Measurements from ENCODE around the gene CIC.

CIC gene

DNA sequence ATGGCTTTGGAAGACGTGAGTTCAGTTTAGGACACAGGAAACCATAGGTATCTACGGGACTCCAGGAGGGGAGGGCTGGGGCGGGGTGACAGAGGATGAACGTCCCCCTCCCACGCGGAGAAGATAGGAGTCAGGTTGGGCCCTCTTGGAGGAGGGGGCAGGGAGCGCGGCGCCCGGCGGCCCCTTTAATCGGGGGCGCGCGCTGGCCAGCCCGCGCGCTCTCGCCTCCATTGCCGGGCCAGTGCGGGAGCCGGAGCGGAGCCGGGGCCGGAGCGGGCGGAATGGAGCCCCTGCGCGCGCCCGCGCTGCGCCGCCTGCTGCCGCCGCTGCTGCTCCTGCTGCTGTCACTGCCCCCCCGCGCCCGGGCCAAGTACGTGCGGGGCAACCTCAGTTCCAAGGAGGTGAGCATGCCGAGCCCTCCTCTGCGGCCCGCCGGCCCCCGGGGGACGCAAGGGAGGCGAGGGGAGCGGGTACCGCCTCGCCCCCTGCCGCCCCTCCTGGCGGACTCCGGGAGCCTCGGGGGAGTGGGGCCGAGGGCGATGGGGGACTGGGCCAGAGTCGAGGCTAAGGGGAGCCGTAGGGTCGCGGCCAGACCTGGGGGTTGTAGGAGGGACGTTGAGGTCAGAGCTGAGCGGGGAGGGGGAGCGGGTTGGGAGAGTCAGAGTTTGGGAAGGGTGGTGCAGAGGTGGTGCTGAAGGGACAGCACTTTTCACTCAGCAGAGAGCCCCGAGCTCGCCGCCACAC lies 44.2 kb downstream of the CIC start, which contains the start of gene TMEM145:
Gene TMEM145 (plus strand): TSS at position 214 of the 744 bp plus-strand sequence. CDS start 68 bp downstream, at position 282.
- FAIRE-seq (peak; percentile 54), DNase-seq (ENCODE audit: insufficient read length, low spot score) (peak; percentile 82)
- no peak for TF ChIP-seq PAX5 (IDR thresholded peaks at IDR 0.05; ENCODE audit: insufficient read depth, low read length, severe bottlenecking)
- no peak for TF ChIP-seq POU2F2 (IDR thresholded peaks at IDR 0.05; ENCODE audit: low read depth, low read length)
- TF ChIP-seq TAF1 (IDR thresholded peaks at IDR 0.05; ENCODE audit: low read depth, low read length) = no peak
- no peak for TF ChIP-seq POLR2A (IDR thresholded peaks at IDR 0.05; ENCODE audit: low read depth, low read length)
- TF ChIP-seq SPI1 (IDR thresholded peaks at IDR 0.05; ENCODE audit: low read depth, low read length) = no peak
- no peak for TF ChIP-seq POLR2AphosphoS5 (IDR thresholded peaks at IDR 0.05; ENCODE audit: low read depth, low read length)

DNA sequence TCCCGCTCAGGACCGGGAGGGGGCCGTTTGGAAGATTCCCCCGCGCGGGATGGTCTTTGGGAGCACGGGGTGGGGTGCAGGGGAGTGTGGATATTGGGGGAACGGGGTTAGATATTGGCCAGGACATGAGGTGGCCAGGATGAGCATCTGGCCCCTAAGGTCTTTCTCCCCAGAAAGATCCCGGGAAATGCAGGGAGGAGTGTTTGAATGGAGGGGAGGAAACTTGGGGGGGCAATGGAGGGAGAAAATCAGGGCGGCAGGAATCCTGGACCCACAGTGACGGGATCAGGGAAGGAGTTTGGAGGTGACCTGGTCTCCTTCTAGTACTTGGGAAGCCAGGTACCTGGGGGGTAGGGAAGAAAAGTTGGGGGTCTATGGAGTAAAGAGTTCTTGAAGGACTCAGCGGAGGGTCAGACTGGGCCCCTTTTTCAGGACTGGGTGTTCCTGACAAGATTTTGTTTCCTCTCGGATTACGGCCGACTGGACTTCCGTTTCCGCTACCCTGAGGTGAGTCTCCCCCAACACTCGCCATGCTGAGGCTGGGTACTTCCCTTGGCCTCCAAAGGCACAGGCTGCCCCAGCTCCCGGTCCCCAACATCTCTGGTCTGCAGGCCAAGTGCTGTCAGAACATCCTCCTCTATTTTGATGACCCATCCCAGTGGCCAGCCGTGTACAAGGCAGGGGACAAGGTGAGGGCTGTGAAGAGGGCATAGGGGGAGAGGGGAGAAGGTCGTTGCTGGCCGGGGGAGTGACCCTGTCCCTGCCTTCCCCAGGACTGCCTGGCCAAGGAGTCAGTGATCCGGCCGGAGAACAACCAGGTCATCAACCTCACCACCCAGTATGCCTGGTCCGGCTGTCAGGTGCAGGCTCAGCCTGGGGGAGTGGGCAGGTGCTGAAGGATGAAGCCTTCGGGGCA lies 45.0 kb downstream of the CIC start:
- DNase-seq (ENCODE audit: insufficient read length, low spot score) (no peak), FAIRE-seq (no peak)
- TF ChIP-seq TAF1 (IDR thresholded peaks at IDR 0.05; ENCODE audit: low read depth, low read length) (no peak), SPI1 (IDR thresholded peaks at IDR 0.05; ENCODE audit: low read depth, low read length) (no peak), POLR2A (IDR thresholded peaks at IDR 0.05; ENCODE audit: low read depth, low read length) (no peak)

DNA sequence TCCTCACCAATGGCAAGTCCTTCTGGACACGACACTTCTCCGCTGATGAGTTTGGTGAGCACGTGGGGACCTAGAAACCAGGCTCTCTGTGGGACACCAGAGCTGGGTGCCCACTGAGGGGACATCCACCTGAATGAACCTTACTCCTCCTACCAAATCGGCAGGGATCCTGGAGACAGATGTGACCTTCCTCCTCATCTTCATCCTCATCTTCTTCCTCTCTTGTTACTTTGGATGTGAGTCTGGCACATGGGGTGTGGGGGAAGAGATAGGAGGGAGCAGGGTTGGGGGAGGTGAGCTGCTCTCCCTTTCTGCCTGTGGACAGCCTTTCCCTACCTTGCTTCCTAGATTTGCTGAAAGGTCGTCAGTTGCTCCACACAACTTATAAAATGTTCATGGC lies 46.0 kb downstream of the CIC start:
- FAIRE-seq = no peak
- no peak for DNase-seq (ENCODE audit: insufficient read length, low spot score)
- TF ChIP-seq TAF1 (IDR thresholded peaks at IDR 0.05; ENCODE audit: low read depth, low read length) (no peak), SPI1 (IDR thresholded peaks at IDR 0.05; ENCODE audit: low read depth, low read length) (no peak), POLR2A (IDR thresholded peaks at IDR 0.05; ENCODE audit: low read depth, low read length) (no peak), PAX5 (IDR thresholded peaks at IDR 0.05; ENCODE audit: insufficient read depth, low read length, severe bottlenecking) (no peak), POU2F2 (IDR thresholded peaks at IDR 0.05; ENCODE audit: low read depth, low read length) (no peak), POLR2AphosphoS5 (IDR thresholded peaks at IDR 0.05; ENCODE audit: low read depth, low read length) (no peak)

DNA sequence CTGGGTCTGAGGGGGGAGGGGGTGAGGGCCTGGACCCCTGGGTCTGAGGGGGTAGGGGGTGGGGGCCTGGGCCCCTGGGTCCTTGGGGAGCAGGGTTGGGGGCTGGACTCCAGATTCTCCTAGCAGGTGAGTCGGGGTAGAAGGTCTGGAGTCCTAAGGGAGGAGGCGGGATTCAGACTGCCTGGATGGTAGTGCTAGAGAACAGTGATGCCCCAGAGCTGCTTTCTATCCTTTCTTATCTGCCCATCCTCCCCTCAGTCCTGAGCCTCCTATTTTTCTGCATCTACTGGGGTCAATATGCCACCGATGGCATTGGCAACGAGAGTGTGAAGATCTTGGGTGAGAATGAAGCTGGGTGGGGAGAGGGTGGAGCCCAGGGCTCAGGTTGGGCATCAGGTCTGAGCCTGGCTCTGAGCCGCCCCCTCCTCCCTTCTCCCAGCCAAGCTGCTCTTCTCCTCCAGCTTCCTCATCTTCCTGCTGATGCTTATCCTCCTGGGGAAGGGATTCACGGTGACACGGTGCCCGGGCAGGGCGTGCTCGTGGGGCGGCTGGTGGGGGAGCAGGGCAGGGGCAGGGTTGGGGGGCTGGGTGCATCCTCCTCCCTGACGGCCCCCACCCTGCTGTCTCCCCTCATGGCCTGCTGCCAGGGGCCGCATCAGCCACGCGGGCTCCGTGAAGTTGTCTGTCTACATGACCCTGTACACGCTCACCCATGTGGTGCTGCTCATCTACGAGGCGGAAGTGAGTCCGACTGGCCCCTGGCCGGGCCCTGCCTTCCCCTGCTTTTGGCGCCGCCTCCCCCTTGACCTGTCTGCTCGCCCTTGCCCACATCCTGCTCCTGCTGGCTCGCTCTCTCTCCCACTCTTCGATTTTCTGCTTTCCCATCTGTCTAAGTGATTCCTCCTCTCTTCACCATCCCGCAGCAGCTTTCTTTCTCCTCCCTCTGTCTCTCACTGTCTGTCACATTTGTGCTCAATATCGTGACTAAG lies 47.5 kb downstream of the CIC start:
- no peak for DNase-seq (ENCODE audit: insufficient read length, low spot score)
- no peak for TF ChIP-seq PAX5 (IDR thresholded peaks at IDR 0.05; ENCODE audit: insufficient read depth, low read length, severe bottlenecking)
- TF ChIP-seq SPI1 (IDR thresholded peaks at IDR 0.05; ENCODE audit: low read depth, low read length) = peak; percentile 30; the same call in 1 of the 2 replicates
- TF ChIP-seq POU2F2 (IDR thresholded peaks at IDR 0.05; ENCODE audit: low read depth, low read length) = no peak
- FAIRE-seq = peak; percentile 58

DNA sequence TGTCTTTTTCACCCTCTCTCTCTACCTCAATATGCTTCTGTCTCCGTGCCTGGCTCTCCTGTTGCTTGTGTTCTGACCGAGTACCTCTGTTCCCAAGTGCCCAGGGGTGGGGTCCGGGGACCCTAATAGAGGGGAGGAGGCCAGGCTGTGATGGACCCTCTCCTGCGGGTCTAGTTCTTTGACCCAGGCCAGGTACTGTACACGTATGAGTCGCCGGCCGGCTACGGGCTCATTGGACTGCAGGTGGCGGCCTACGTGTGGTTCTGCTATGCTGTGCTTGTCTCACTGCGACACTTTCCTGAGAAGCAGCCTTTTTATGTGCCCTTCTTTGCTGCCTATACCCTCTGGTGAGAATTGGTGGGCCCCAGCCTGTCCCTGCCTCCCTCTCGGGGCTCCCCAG lies 48.5 kb downstream of the CIC start:
- TF ChIP-seq TAF1 (IDR thresholded peaks at IDR 0.05; ENCODE audit: low read depth, low read length) (no peak), POU2F2 (IDR thresholded peaks at IDR 0.05; ENCODE audit: low read depth, low read length) (no peak), POLR2AphosphoS5 (IDR thresholded peaks at IDR 0.05; ENCODE audit: low read depth, low read length) (no peak), SPI1 (IDR thresholded peaks at IDR 0.05; ENCODE audit: low read depth, low read length) (no peak), PAX5 (IDR thresholded peaks at IDR 0.05; ENCODE audit: insufficient read depth, low read length, severe bottlenecking) (no peak), POLR2A (IDR thresholded peaks at IDR 0.05; ENCODE audit: low read depth, low read length) (no peak)
- FAIRE-seq (no peak), DNase-seq (ENCODE audit: insufficient read length, low spot score) (no peak)

DNA sequence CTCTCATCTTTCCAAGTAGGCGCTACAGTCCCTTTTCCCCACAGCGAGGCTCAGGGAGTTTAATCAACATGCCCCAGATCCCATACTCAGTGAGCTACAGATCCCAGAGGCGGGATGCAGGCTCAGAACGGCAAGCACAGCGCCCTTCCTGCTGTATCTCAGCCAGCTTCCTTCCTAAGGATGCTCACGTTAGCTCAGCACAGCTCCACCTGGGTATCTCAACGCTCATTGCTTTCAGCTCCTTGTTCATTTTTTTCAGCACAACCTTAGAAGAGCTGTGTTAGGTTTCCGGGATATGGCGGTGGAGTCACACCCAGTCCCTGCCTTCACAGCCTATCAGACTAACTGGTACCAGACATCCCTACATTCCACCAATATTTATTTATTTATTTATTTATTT lies 53.3 kb downstream of the CIC start:
- no peak for TF ChIP-seq POU2F2 (IDR thresholded peaks at IDR 0.05; ENCODE audit: low read depth, low read length)
- no peak for TF ChIP-seq TAF1 (IDR thresholded peaks at IDR 0.05; ENCODE audit: low read depth, low read length)
- TF ChIP-seq PAX5 (IDR thresholded peaks at IDR 0.05; ENCODE audit: insufficient read depth, low read length, severe bottlenecking) = no peak
- no peak for TF ChIP-seq POLR2A (IDR thresholded peaks at IDR 0.05; ENCODE audit: low read depth, low read length)
- TF ChIP-seq SPI1 (IDR thresholded peaks at IDR 0.05; ENCODE audit: low read depth, low read length) = no peak
- no peak for TF ChIP-seq POLR2AphosphoS5 (IDR thresholded peaks at IDR 0.05; ENCODE audit: low read depth, low read length)
- DNase-seq (ENCODE audit: insufficient read length, low spot score) (no peak), FAIRE-seq (no peak)

DNA sequence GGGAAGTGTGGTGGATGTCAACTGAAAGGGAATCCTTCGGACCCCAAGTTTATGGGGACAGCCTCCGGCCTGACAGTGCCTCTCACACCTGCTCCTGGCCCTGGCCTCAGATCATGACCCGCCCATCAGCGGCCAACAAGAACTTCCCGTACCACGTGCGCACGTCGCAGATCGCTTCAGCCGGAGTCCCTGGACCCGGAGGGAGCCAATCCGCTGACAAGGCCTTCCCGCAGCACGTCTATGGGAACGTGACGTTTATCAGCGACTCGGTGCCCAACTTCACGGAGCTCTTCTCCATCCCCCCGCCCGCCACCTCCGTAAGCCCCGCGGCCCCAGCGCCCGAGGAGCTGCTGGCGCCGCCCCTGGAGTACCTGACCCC lies 54.4 kb downstream of the CIC start:
- FAIRE-seq = no peak
- DNase-seq (ENCODE audit: insufficient read length, low spot score) = no peak
- TF ChIP-seq PAX5 (IDR thresholded peaks at IDR 0.05; ENCODE audit: insufficient read depth, low read length, severe bottlenecking) (no peak), POLR2A (IDR thresholded peaks at IDR 0.05; ENCODE audit: low read depth, low read length) (no peak), POLR2AphosphoS5 (IDR thresholded peaks at IDR 0.05; ENCODE audit: low read depth, low read length) (no peak), TAF1 (IDR thresholded peaks at IDR 0.05; ENCODE audit: low read depth, low read length) (no peak), SPI1 (IDR thresholded peaks at IDR 0.05; ENCODE audit: low read depth, low read length) (no peak)

DNA sequence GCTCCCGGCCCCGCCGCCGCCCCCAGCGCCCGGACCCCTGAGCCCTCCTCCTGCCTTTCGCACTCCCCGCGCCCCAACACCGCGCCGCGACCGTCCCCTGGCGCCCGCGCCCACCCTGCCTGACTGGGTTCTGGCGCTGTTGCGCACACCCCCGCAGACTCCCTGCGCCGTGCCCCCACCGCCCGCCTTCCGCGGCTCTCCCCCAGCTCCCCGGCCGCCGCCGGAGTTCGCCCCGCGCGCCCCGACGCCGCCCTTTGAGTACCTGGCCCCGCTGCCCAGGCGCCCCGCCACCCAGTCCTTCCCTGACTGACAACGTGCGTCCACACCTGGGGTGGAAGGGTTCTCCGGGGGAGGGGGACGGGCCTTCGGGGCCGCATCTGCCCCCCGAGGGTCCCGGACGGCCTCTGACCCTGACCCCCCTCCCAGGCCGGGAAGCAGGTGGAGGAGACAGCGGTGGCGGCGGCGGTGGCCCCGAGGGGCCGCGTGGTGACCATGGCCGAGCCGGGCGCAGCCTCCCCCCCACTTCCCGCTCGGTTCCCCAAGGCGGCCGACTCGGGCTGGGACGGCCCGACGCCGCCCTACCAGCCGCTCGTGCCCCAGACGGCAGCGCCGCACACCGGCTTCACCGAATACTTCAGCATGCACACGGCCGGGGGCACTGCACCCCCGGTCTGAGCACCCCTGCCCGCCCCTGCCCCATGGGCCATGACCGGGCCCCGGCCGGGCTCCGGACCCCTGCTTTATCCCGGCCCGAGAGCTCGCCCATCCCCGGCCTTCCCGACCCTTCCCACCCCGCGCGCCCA lies 55.0 kb downstream of the CIC start:
- no peak for DNase-seq (ENCODE audit: insufficient read length, low spot score)
- FAIRE-seq = peak; percentile 50
- TF ChIP-seq POU2F2 (IDR thresholded peaks at IDR 0.05; ENCODE audit: low read depth, low read length) (no peak), SPI1 (IDR thresholded peaks at IDR 0.05; ENCODE audit: low read depth, low read length) (no peak), POLR2A (IDR thresholded peaks at IDR 0.05; ENCODE audit: low read depth, low read length) (no peak), PAX5 (IDR thresholded peaks at IDR 0.05; ENCODE audit: insufficient read depth, low read length, severe bottlenecking) (no peak), POLR2AphosphoS5 (IDR thresholded peaks at IDR 0.05; ENCODE audit: low read depth, low read length) (no peak), TAF1 (IDR thresholded peaks at IDR 0.05; ENCODE audit: low read depth, low read length) (no peak)
